ENCODE results near the gene KLHL12. TPM values are rescaled to one million over a fixed set of nuclear protein-coding genes. Genes with fewer than 3 reads are reported as not detected.

The KLHL12 gene
- total RNA-seq, 4 donors from 2014 or later = 12.4 to 25.2 (median 20.8) TPM

- ATAC-seq (ENCODE audit: low FRiP score) = peak; percentile 15
- no peak for DNase-seq (ENCODE audit: low spot score)
- TF ChIP-seq CTCF (IDR thresholded peaks at IDR 0.05) = no peak
These were observed 40.7 kb upstream of the KLHL12 start for GRCh38 chr1:202967684-202968281.

DNA sequence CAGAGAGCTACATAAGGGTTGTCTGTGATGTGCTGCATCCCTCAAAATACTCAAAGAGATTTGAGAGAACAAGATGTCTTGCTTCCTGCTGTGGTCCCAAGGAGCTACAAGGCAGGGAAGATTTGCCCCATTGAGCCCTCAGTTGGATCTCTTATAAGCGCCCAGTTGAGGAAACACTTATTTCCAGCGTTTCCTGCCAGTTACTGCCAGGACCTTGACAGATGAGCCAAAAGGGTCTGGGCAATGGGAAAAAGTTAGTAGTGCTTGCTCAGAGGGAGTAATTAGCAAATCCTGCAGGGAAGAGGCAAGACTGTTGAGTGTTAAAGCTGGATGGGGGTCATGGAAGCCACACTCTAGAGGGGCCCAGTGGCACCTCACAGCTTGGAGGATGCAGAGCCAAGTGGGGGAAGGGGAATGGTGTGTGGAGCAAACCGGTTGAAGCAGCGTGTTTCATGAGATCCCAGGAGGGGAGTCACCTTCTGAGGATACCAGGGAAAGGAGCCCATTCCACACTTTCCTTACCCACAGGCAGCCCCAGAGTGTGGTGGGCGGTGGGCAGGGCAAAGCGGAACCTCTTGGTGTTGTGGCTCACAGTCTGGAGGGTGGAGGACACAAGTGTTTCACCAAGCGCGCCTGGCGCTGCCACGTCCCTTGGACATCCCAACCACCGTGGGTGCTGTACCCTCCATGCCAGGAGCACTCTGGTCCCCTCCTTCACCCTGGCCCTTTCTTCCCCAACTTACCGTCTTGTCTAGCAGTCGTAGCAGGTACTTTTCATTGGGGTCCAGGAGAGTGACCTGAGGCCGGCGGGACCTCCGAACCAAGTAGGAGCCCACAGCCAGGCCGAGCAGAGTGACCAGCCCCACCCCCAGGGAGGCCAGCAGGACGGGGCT is 39.2 kb upstream of the KLHL12 start:
- TF ChIP-seq CTCF (IDR thresholded peaks at IDR 0.05) = no peak
- DNase-seq (ENCODE audit: low spot score) = no peak

GRCh38 chr1:202965422-202965821 is 38.4 kb upstream of the KLHL12 start:
- DNase-seq (ENCODE audit: low spot score) (no peak), ATAC-seq (ENCODE audit: low FRiP score) (no peak)
- no peak for TF ChIP-seq CTCF (IDR thresholded peaks at IDR 0.05)

More for the DNA sequence above, 39.2 kb upstream of the KLHL12 start:
- ATAC-seq (ENCODE audit: low FRiP score) = peak; percentile 44

GRCh38 chr1:202964791-202965410 is 37.9 kb upstream of the KLHL12 start:
- TF ChIP-seq CTCF (IDR thresholded peaks at IDR 0.05) = no peak
- DNase-seq (ENCODE audit: low spot score) (no peak), ATAC-seq (ENCODE audit: low FRiP score) (no peak)

DNA sequence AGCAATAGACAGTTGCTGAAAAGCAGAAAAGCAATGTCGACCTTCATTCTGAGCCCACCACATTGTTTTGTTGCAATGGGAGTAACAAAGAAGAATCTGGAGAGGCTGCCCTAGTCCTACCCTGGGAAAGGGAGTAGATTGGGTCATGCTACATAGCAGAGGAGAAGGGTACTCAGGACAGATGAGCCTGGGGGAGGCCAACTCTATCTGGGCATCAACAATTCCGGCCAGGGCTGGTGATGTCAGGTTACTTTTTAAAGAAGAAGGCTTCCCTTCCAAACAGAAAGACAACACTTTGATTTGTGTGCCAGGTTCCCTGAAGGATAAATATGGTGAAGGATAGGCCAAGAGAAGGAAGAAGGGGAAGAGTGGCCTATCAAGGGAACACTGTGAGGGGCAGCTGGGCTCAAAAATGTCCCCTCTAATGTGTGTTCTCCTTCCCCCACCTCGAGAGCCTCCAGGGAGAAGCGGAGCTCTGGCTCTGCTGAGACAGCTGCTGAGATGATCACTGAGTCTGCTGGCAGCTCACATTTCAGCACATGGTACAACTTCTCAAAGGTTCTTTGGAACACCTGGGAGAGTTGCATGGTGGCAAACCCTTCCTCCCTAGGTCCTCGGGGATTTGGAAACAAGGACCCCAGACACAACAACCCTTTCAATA is 34.3 kb upstream of the KLHL12 start:
- ATAC-seq (ENCODE audit: low FRiP score) = no peak
- no peak for DNase-seq (ENCODE audit: low spot score)
- TF ChIP-seq CTCF (IDR thresholded peaks at IDR 0.05) = no peak

- no peak for TF ChIP-seq CTCF (IDR thresholded peaks at IDR 0.05)
- no peak for ATAC-seq (ENCODE audit: low FRiP score)
- no peak for DNase-seq (ENCODE audit: low spot score)
These were observed 32.2 kb upstream of the KLHL12 start for GRCh38 chr1:202959276-202959620.

Measured in omental fat pad (tissue), 4 donors.